ENCODE results near the gene CNN2. TPM values are rescaled to one million over a fixed set of nuclear protein-coding genes. Genes with fewer than 3 reads are reported as not detected.

The CNN2 gene
- total and polyA plus RNA-seq, 9 of the 15 experiments (the other 6 are each of a cell fraction or from before 2014, with no cell fraction given), result 12.1 to 174 (median 52.7) TPM

DNA sequence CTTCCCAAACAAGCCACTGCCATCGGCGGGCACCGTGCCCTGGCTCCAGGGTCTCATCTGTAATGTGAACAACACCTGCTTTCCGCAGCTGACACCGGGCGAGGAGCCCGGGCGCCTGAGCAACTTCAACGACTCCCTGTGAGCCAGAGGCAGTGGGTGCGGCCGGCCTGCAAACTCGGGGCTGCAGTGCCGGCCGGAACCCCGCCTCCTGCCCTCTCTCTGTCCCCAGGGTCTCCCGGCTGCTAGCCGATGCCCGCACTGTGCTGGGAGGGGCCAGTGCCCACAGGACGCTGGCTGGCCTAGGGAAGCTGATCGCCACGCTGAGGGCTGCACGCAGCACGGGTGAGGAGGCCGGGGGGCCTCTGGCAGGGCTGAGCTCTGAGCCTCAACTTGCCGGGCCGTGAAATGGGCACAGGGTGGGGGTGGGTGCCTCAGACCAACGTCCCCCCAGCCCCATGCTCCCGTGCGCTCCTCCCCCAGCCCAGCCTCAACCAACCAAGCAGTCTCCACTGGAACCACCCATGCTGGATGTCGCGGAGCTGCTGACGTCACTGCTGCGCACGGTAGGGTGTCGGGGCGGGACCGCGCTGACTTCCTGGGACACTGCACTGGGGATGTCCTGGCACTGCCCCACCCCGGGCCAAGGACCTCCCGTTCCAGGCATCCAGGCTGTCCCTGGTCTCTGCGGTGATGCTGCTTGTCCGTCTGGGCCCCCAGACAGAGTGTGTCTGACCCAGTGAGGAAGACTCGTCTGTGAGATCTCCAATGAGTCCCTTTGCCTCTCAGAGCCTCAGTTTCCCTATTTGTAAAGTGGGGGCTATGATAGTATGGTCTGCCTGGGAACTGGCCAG lies 15.7 kb downstream of the CNN2 start (continued):
- TF ChIP-seq FUS (optimal IDR thresholded peaks at IDR 0.05; ENCODE audit: low read depth, low read length) (no peak), HEY1 (CRISPR knock-in tag; IDR thresholded peaks at IDR 0.05; ENCODE audit: borderline replicate concordance) (no peak), RBFOX2 (IDR thresholded peaks at IDR 0.05; ENCODE audit: low read depth, low read length) (peak; percentile 74), BCOR (IDR thresholded peaks at IDR 0.05) (peak; percentile 76), MCM3 (IDR thresholded peaks at IDR 0.05) (no peak), TEAD1 (CRISPR knock-in tag; IDR thresholded peaks at IDR 0.05) (no peak), ZNF134 (CRISPR knock-in tag; conservative IDR thresholded peaks at IDR 0.05) (no peak), RAD21 (CRISPR knock-in tag; conservative IDR thresholded peaks at IDR 0.05 in 1 of 2, IDR thresholded peaks at IDR 0.05 in 1 of 2) (no peak), TOE1 (IDR thresholded peaks at IDR 0.05; ENCODE audit: borderline replicate concordance) (peak; percentile 52; the same call in 1 of the 2 replicates), TOE1 (CRISPR knock-in tag; IDR thresholded peaks at IDR 0.05; ENCODE audit: borderline replicate concordance, low read depth) (no peak), SETDB1 (IDR thresholded peaks at IDR 0.05; ENCODE audit: low read length) (no peak)
- TF ChIP-seq, protein P1, sequence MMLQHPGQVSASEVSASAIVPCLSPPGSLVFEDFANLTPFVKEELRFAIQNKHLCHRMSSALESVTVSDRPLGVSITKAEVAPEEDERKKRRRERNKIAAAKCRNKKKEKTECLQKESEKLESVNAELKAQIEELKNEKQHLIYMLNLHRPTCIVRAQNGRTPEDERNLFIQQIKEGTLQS (IDR thresholded peaks at IDR 0.05), result peak; percentile 88
- TF ChIP-seq, protein P1 (CRISPR knock-in tag; conservative IDR thresholded peaks at IDR 0.05), result no peak
- TF ChIP-seq, protein P2, sequence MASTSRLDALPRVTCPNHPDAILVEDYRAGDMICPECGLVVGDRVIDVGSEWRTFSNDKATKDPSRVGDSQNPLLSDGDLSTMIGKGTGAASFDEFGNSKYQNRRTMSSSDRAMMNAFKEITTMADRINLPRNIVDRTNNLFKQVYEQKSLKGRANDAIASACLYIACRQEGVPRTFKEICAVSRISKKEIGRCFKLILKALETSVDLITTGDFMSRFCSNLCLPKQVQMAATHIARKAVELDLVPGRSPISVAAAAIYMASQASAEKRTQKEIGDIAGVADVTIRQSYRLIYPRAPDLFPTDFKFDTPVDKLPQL (IDR thresholded peaks at IDR 0.05; ENCODE audit: extremely low read depth, insufficient read length), result no peak
- TF ChIP-seq, protein P3, sequence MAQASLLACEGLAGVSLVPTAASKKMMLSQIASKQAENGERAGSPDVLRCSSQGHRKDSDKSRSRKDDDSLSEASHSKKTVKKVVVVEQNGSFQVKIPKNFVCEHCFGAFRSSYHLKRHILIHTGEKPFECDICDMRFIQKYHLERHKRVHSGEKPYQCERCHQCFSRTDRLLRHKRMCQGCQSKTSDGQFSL (CRISPR knock-in tag; IDR thresholded peaks at IDR 0.05), result peak; percentile 96
- TF ChIP-seq, protein P3 (tag; IDR thresholded peaks at IDR 0.05), result peak in 1 of 2 experiments; percentile 79; a peak in 2 of 4 replicates
- TF ChIP-seq, protein P4, sequence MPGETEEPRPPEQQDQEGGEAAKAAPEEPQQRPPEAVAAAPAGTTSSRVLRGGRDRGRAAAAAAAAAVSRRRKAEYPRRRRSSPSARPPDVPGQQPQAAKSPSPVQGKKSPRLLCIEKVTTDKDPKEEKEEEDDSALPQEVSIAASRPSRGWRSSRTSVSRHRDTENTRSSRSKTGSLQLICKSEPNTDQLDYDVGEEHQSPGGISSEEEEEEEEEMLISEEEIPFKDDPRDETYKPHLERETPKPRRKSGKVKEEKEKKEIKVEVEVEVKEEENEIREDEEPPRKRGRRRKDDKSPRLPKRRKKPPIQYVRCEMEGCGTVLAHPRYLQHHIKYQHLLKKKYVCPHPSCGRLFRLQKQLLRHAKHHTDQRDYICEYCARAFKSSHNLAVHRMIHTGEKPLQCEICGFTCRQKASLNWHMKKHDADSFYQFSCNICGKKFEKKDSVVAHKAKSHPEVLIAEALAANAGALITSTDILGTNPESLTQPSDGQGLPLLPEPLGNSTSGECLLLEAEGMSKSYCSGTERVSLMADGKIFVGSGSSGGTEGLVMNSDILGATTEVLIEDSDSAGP (CRISPR knock-in tag; IDR thresholded peaks at IDR 0.05), result no peak
- TF ChIP-seq, protein P5, sequence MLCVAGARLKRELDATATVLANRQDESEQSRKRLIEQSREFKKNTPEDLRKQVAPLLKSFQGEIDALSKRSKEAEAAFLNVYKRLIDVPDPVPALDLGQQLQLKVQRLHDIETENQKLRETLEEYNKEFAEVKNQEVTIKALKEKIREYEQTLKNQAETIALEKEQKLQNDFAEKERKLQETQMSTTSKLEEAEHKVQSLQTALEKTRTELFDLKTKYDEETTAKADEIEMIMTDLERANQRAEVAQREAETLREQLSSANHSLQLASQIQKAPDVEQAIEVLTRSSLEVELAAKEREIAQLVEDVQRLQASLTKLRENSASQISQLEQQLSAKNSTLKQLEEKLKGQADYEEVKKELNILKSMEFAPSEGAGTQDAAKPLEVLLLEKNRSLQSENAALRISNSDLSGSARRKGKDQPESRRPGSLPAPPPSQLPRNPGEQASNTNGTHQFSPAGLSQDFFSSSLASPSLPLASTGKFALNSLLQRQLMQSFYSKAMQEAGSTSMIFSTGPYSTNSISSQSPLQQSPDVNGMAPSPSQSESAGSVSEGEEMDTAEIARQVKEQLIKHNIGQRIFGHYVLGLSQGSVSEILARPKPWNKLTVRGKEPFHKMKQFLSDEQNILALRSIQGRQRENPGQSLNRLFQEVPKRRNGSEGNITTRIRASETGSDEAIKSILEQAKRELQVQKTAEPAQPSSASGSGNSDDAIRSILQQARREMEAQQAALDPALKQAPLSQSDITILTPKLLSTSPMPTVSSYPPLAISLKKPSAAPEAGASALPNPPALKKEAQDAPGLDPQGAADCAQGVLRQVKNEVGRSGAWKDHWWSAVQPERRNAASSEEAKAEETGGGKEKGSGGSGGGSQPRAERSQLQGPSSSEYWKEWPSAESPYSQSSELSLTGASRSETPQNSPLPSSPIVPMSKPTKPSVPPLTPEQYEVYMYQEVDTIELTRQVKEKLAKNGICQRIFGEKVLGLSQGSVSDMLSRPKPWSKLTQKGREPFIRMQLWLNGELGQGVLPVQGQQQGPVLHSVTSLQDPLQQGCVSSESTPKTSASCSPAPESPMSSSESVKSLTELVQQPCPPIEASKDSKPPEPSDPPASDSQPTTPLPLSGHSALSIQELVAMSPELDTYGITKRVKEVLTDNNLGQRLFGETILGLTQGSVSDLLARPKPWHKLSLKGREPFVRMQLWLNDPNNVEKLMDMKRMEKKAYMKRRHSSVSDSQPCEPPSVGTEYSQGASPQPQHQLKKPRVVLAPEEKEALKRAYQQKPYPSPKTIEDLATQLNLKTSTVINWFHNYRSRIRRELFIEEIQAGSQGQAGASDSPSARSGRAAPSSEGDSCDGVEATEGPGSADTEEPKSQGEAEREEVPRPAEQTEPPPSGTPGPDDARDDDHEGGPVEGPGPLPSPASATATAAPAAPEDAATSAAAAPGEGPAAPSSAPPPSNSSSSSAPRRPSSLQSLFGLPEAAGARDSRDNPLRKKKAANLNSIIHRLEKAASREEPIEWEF (CRISPR knock-in tag; IDR thresholded peaks at IDR 0.05), result no peak
